ENCODE data around the gene ERMP1.

The ERMP1 gene

GRCh38 chr9:5767968-5768932 is 64.7 kb downstream of the ERMP1 start:
- DNase-seq = no peak

DNA sequence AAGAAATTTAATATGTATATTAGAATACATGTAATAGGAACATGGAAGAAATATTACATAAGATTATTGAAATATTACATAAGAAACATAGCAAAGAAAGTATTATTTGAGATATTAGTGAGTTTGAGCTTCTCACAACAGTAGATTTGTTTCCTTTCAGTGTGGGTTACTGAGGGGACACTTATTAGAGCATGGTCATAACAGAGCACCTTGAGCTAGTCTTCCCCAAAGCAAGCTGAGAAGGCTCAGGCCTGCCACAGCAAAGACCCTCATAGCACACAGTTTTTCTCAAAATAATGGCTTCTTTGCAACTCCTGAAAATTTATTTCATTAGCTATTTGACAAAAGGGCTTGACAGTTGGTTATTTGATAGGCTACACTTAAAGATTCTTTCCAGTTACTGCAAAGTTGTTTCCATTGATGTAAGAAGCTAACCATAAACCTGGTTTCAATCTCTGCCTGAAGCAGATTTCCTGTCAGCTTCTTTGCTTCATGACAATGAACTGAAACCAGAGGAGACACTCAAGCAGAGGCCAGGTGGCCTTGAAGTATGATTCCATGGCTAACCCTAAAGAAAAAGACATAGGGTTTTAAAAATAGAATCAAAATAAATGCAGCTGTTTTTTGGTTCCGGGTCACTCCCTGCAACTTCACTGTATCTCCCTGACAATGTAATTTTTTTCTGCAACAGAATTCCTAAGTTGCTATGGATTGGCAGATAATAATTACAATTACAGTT is 68.6 kb downstream of the ERMP1 start:
- no peak for DNase-seq

DNA sequence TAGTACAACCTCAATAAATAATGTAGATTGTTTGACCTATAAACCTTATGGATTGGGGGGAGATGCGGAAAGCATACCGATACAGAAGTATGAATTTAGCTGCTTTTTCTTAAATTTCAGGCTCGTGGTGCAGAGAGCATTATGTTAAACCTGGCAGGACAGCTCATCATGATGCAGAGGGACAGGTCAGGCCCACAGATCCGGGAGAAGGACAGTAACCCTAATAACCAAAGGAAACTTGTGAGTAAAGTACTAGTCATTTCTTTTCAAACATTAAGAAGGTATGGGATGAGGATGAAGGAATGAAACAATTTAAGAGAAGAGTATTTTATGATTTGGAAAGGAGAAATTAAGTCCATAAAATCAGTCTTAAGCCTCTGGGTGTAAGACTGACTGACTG is 70.5 kb downstream of the ERMP1 start:
- no peak for DNase-seq

GRCh38 chr9:5760338-5760737 is 72.6 kb downstream of the ERMP1 start:
- DNase-seq = no peak

- DNase-seq = no peak
Measured at GRCh38 chr9:5756633-5757032, 76.3 kb downstream of the ERMP1 start.

GRCh38 chr9:5750569-5750968 is 82.3 kb downstream of the ERMP1 start:
- no peak for DNase-seq

DNA sequence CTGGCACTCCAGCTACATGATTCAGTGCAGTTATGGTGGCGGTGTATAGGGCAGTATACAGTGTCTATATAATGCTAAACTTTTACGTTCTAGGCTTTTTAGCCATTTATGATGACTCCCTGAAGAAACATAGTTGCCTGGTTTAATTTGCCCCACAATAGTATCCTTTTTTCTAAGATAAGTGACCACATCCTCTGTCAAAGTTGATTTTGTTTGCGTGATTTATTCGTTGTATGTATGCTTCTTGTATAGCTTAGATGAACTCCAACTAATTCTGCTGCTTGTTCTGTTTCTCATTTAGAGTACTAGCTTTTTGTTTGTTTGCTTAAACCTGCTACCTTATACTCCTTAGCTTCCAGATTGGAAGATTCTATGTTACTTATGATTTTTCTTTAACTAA is 83.6 kb downstream of the ERMP1 start:
- no peak for DNase-seq

- no peak for DNase-seq
Measured at GRCh38 chr9:5748438-5748837, 84.5 kb downstream of the ERMP1 start.

- no peak for DNase-seq
Measured at GRCh38 chr9:5743109-5743508, 89.8 kb downstream of the ERMP1 start.

GRCh38 chr9:5736563-5737346 is 96.2 kb downstream of the ERMP1 start:
- DNase-seq = no peak

- no peak for DNase-seq
Measured at GRCh38 chr9:5735072-5735471, 97.8 kb downstream of the ERMP1 start.

Data from SHP77 treated with DMSO at 0.1 percent for 48 hours (cell line).